ENCODE data around the gene TMEM92. TPM values are rescaled to one million over a fixed set of nuclear protein-coding genes. Genes with fewer than 3 reads are reported as not detected.
A peak's percentile ranks its signal among the peaks of the same experiment; 100 is the strongest.

Gene TMEM92
- total RNA-seq, 2 experiments from 2014 or later = not detected

- Histone ChIP-seq H3K36me3 (ENCODE audit: insufficient read depth, low read length) (no peaks in the 10 kb centered on the region), H3K27ac (ENCODE audit: low read depth, low read length, poor library complexity, severe bottlenecking) (no peak overlapping the region), H3K9me3 (ENCODE audit: low read length) (no peaks in the 10 kb centered on the region), H4K20me1 (ENCODE audit: insufficient read depth, low read length) (no peaks in the 10 kb centered on the region), H3K4me1 (ENCODE audit: insufficient read depth, low read length, poor library complexity, severe bottlenecking) (no peaks in the 10 kb centered on the region), H3K79me2 (ENCODE audit: insufficient read depth, low read depth, low read length) (no peaks in the 10 kb centered on the region), H2AFZ (ENCODE audit: low read length) (no peak overlapping the region), H3K9me2 (ENCODE audit: insufficient read depth, low read length) (no peaks in the 10 kb centered on the region), H3K4me3 (ENCODE audit: low read depth, low read length, poor library complexity, severe bottlenecking) (no peak overlapping the region), H3K4me2 (ENCODE audit: low read length) (0 out of 2 replicates have a peak overlapping the region, but pooled peaks have one; percentile 60)
- no TSS peak for BruUV-seq (replicated peaks)
- POLR2A ChIA-PET = no interaction called here
- CTCF ChIA-PET (ENCODE audit: unreplicated experiment) = interaction anchor here (0.5 to 1.6 kb wide), 2 partner anchors 70 to 74 kb away, joined by 5 to 12 read pairs; no protein-coding TSS in a partner anchor
- TF ChIP-seq CTCF (conservative IDR thresholded peaks at IDR 0.05; ENCODE audit: low read length) (no peak), EZH2phosphoT487 (IDR thresholded peaks at IDR 0.05; ENCODE audit: borderline replicate concordance, low read depth, low read length) (no peak)
- DNase-seq (ENCODE audit: low spot score) = no peak
- intact Hi-C loops (cut with micrococcal nuclease; ENCODE audit: unreplicated experiment) = loop anchor here (1.0 kb wide), 3 partner anchors 24 to 104 kb away; no protein-coding TSS in a partner anchor
Measured at GRCh38 chr17:50273654-50274040, 619 bp upstream of the TMEM92 start.

GRCh38 chr17:50274897-50275221, 593 bp downstream of the TMEM92 start:
- intact Hi-C loops (cut with micrococcal nuclease; ENCODE audit: unreplicated experiment) = no loop called here

GRCh38 chr17:50275279-50275678, 1.0 kb downstream of the TMEM92 start:
- Histone ChIP-seq H3K4me3 (ENCODE audit: low read depth, low read length, poor library complexity, severe bottlenecking) (no peak overlapping the region), H3K79me2 (ENCODE audit: insufficient read depth, low read depth, low read length) (no peaks in the 10 kb centered on the region), H3K9me3 (ENCODE audit: low read length) (no peaks in the 10 kb centered on the region), H3K36me3 (ENCODE audit: insufficient read depth, low read length) (no peaks in the 10 kb centered on the region), H3K4me1 (ENCODE audit: insufficient read depth, low read length, poor library complexity, severe bottlenecking) (no peaks in the 10 kb centered on the region), H2AFZ (ENCODE audit: low read length) (no peak overlapping the region), H4K20me1 (ENCODE audit: insufficient read depth, low read length) (no peaks in the 10 kb centered on the region), H3K27ac (ENCODE audit: low read depth, low read length, poor library complexity, severe bottlenecking) (no peak overlapping the region), H3K9me2 (ENCODE audit: insufficient read depth, low read length) (no peaks in the 10 kb centered on the region), H3K4me2 (ENCODE audit: low read length) (no peak overlapping the region)
- BruUV-seq (replicated peaks) = no TSS peak
- POLR2A ChIA-PET = no interaction called here
- TF ChIP-seq CTCF (conservative IDR thresholded peaks at IDR 0.05; ENCODE audit: low read length) (no peak), EZH2phosphoT487 (IDR thresholded peaks at IDR 0.05; ENCODE audit: borderline replicate concordance, low read depth, low read length) (no peak)
- intact Hi-C loops (cut with micrococcal nuclease; ENCODE audit: unreplicated experiment) = no loop called here
- DNase-seq (ENCODE audit: low spot score) = no peak
- CTCF ChIA-PET (ENCODE audit: unreplicated experiment) = interaction anchor here (1.6 kb wide), 1 partner anchor 75 kb away, joined by 12 read pairs; no protein-coding TSS in a partner anchor

More at GRCh38 chr17:50274897-50275221, 593 bp downstream of the TMEM92 start:
- Histone ChIP-seq H3K4me3 (ENCODE audit: low read depth, low read length, poor library complexity, severe bottlenecking) (no peak overlapping the region), H2AFZ (ENCODE audit: low read length) (no peak overlapping the region), H3K9me2 (ENCODE audit: insufficient read depth, low read length) (no peaks in the 10 kb centered on the region), H3K27ac (ENCODE audit: low read depth, low read length, poor library complexity, severe bottlenecking) (no peak overlapping the region), H4K20me1 (ENCODE audit: insufficient read depth, low read length) (no peaks in the 10 kb centered on the region), H3K79me2 (ENCODE audit: insufficient read depth, low read depth, low read length) (no peaks in the 10 kb centered on the region), H3K4me2 (ENCODE audit: low read length) (no peak overlapping the region), H3K4me1 (ENCODE audit: insufficient read depth, low read length, poor library complexity, severe bottlenecking) (no peaks in the 10 kb centered on the region), H3K9me3 (ENCODE audit: low read length) (no peaks in the 10 kb centered on the region), H3K36me3 (ENCODE audit: insufficient read depth, low read length) (no peaks in the 10 kb centered on the region)
- ChIA-PET CTCF (ENCODE audit: unreplicated experiment) (interaction anchor here (1.6 kb wide), 1 partner anchor 75 kb away, joined by 12 read pairs; no protein-coding TSS in a partner anchor), POLR2A (no interaction called here)
- no peak for DNase-seq (ENCODE audit: low spot score)
- TF ChIP-seq EZH2phosphoT487 (IDR thresholded peaks at IDR 0.05; ENCODE audit: borderline replicate concordance, low read depth, low read length) = no peak
- no TSS peak for BruUV-seq (replicated peaks)

Data from OCI-LY7 (cell line).